Endodermal cell (in vitro differentiated cells): ENCODE results near the gene PNMT. TPM values are rescaled to one million over a fixed set of nuclear protein-coding genes. Genes with fewer than 3 reads are reported as not detected.

Experiments used
- DNase-seq: peaks from one replicate; pipeline ENCODE4 v3.0.0-alpha.2; 2017
- H3K27ac ChIP-seq: 2 replicates; pipeline ENCODE4 v1.5.1; 2013; ENCODE audit warnings: mild to moderate bottlenecking, low read depth, low read length, moderate library complexity
- H3K27me3 ChIP-seq: 2 replicates; pipeline ENCODE4 v1.6.1; 2013; ENCODE audit warnings: mild to moderate bottlenecking, low read length, moderate library complexity; ENCODE audit not compliant: insufficient read depth, control insufficient read depth, poor library complexity, severe bottlenecking
- H3K36me3 ChIP-seq: 2 replicates; pipeline ENCODE4 v1.7.0; 2013; ENCODE audit warnings: mild to moderate bottlenecking, low read length, moderate library complexity; ENCODE audit not compliant: control insufficient read depth, insufficient read depth
- H3K4me1 ChIP-seq: one replicate; pipeline ENCODE4 v1.7.0; 2013; ENCODE audit warnings: low read length; ENCODE audit not compliant: control insufficient read depth, insufficient read depth
- H3K4me3 ChIP-seq: 2 replicates; pipeline ENCODE4 v1.5.1; 2013; ENCODE audit warnings: mild to moderate bottlenecking, low read length, moderate library complexity
- H3K9ac ChIP-seq: 2 replicates; pipeline ENCODE4 v1.6.1; 2013; ENCODE audit warnings: mild to moderate bottlenecking, low read length, moderate library complexity; ENCODE audit not compliant: poor library complexity, severe bottlenecking; ENCODE audit errors: extremely low read depth
- H3K9me3 ChIP-seq: 2 replicates; pipeline ENCODE4 v1.6.1; 2013; ENCODE audit warnings: mild to moderate bottlenecking, low read length, moderate library complexity; ENCODE audit not compliant: control insufficient read depth
- H3K27ac Mint-ChIP-seq: 2 replicates; pipeline ENCODE4 v1.8.0; 2020; ENCODE audit warnings: mixed read lengths
- H3K27me3 Mint-ChIP-seq: 2 replicates; pipeline ENCODE4 v1.8.0; 2021; ENCODE audit warnings: mild to moderate bottlenecking, mixed read lengths; ENCODE audit not compliant: insufficient read depth
- H3K36me3 Mint-ChIP-seq: 2 replicates; pipeline ENCODE4 v1.8.0; 2020; ENCODE audit warnings: low read depth, mixed read lengths
- H3K4me1 Mint-ChIP-seq: 2 replicates; pipeline ENCODE4 v1.8.0; 2020; ENCODE audit warnings: mixed read lengths
- H3K4me3 Mint-ChIP-seq: 2 replicates; pipeline ENCODE4 v1.8.0; 2020; ENCODE audit warnings: mild to moderate bottlenecking, moderate library complexity, mixed read lengths
- H3K9me3 Mint-ChIP-seq: 2 replicates; pipeline ENCODE4 v1.8.0; 2020; ENCODE audit warnings: mild to moderate bottlenecking, mixed read lengths
- CTCF ChIP-seq: fragments of 200-600 bp; sonication (generic); conservative IDR thresholded peaks from 2 replicates; pipeline ENCODE4 v1.5.0; 2021; ENCODE audit warnings: antibody characterized with exemption, mild to moderate bottlenecking
- WGBS, 2 experiments: methylation state at CpG; one replicate each; pipeline versions ENCODE4 v1.1.5 to v1.1.7; 2013; ENCODE audit warnings: missing lambda C conversion rate in 2 of 2, mixed read lengths in 1 of 2; ENCODE audit not compliant: insufficient coverage in 1 of 2, insufficient read length in 1 of 2; 5-methylcytosine and 5-hydroxymethylcytosine counted together
- total RNA-seq, 2 donors: library from RNA; stranded (reverse); fragmentation: NEBNext Ultra II Directional in 1 of 2; extraction: Animal tissue kit (Norgen Biotek cat#: 25700) in 1 of 2; gene quantifications; 2 replicates in 1 of 2; 3 replicates in 1 of 2; pipeline ENCODE4 v1.2.1, GENCODE V29; 2021

PNMT gene
- total RNA-seq, 2 donors from 2014 or later = 0.55 to 1.0 TPM

- no peaks in the 10 kb centered on the region for H3K27me3 ChIP-seq
- DNase-seq = no peak
- no peak overlapping the region for H3K4me3 ChIP-seq
- no peak overlapping the region for H3K4me3 Mint-ChIP-seq
- peaks cover 11% of the 10 kb centered on the region for H3K4me1 ChIP-seq
- no peak for TF ChIP-seq CTCF
- H3K9ac ChIP-seq = no peak overlapping the region
- H3K36me3 Mint-ChIP-seq = peaks cover 3% of the 10 kb centered on the region
- peaks cover 19% of the 10 kb centered on the region for H3K4me1 Mint-ChIP-seq
- WGBS, 2 experiments = 83 to 94% methylated on average over 5 of the region's 5 CpGs
- H3K9me3 Mint-ChIP-seq = no peaks in the 10 kb centered on the region
- no peak overlapping the region for H3K27ac Mint-ChIP-seq
- no peaks in the 10 kb centered on the region for H3K27me3 Mint-ChIP-seq
- no peaks in the 10 kb centered on the region for H3K9me3 ChIP-seq
- no peaks in the 10 kb centered on the region for H3K36me3 ChIP-seq
- H3K27ac ChIP-seq = no peak overlapping the region
Observed at GRCh38 chr17:39647256-39647655, 21.0 kb upstream of the PNMT start.

- Histone ChIP-seq H3K9ac (no peak overlapping the region), H3K4me3 (no peak overlapping the region), H3K9me3 (no peaks in the 10 kb centered on the region), H3K27me3 (no peaks in the 10 kb centered on the region), H3K4me1 (peaks cover 22% of the 10 kb centered on the region), H3K27ac (no peak overlapping the region), H3K36me3 (no peaks in the 10 kb centered on the region)
- Mint-ChIP-seq H3K9me3 (no peaks in the 10 kb centered on the region), H3K27ac (no peak overlapping the region), H3K4me3 (no peak overlapping the region), H3K27me3 (no peaks in the 10 kb centered on the region), H3K36me3 (peaks cover 3% of the 10 kb centered on the region), H3K4me1 (peaks cover 32% of the 10 kb centered on the region)
- no peak for DNase-seq
- no peak for TF ChIP-seq CTCF
- 95 to 99% methylated on average over 11 to 15 of the region's 15 CpGs for WGBS, 2 experiments
Observed at GRCh38 chr17:39648616-39649366, 19.5 kb upstream of the PNMT start.

GRCh38 chr17:39650121-39650579, 18.1 kb upstream of the PNMT start:
- Histone ChIP-seq H3K27ac (no peak overlapping the region), H3K9me3 (no peaks in the 10 kb centered on the region), H3K4me3 (no peak overlapping the region), H3K27me3 (no peaks in the 10 kb centered on the region), H3K9ac (no peak overlapping the region), H3K36me3 (no peaks in the 10 kb centered on the region), H3K4me1 (peaks cover 18% of the 10 kb centered on the region)
- TF ChIP-seq CTCF = no peak
- Mint-ChIP-seq H3K9me3 (no peaks in the 10 kb centered on the region), H3K4me3 (no peak overlapping the region), H3K27me3 (no peaks in the 10 kb centered on the region), H3K36me3 (peaks cover 10% of the 10 kb centered on the region), H3K27ac (no peak overlapping the region), H3K4me1 (peaks cover 25% of the 10 kb centered on the region)
- no peak for DNase-seq
- 91 to 94% methylated on average over 9 to 11 of the region's 11 CpGs for WGBS, 2 experiments
